GM19328 (cell line): Measurements from ENCODE around the gene SPATA20.

Experiments used
- ATAC-seq: cut with Tn5 transposase; IDR thresholded peaks from one replicate; pipeline ENCODE4 v1.9.1; 2021; ENCODE audit warnings: mild to moderate bottlenecking, moderate library complexity; ENCODE audit not compliant: unreplicated experiment

SPATA20 gene

GRCh38 chr17:50573866-50574611, 27.1 kb downstream of the SPATA20 start:
- ATAC-seq, result no peak

GRCh38 chr17:50575581-50576210, 28.7 kb downstream of the SPATA20 start:
- ATAC-seq, result no peak

DNA sequence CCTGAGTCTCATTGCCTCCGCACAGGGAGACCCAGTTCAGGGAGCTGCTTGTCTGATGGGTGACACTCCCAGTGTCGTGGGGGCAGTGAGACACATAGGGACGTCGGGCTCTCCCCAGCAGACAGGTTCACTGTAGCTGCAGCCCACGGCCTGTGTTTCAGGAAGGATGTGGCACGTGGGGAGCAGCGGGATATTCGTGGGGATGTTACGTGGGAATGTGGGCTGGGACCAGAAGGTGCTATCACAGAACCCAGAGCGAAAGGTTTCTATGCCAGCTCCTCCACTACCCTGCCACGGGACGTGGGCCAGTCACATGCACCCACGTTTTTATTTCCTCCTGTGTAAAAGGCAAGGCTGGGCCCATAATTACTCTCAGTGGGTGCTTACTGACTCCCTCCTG, 29.9 kb downstream of the SPATA20 start:
- no peak for ATAC-seq

- no peak for ATAC-seq
Observed at GRCh38 chr17:50577451-50577954, 30.5 kb downstream of the SPATA20 start.

GRCh38 chr17:50578173-50578572, 31.2 kb downstream of the SPATA20 start:
- no peak for ATAC-seq

DNA sequence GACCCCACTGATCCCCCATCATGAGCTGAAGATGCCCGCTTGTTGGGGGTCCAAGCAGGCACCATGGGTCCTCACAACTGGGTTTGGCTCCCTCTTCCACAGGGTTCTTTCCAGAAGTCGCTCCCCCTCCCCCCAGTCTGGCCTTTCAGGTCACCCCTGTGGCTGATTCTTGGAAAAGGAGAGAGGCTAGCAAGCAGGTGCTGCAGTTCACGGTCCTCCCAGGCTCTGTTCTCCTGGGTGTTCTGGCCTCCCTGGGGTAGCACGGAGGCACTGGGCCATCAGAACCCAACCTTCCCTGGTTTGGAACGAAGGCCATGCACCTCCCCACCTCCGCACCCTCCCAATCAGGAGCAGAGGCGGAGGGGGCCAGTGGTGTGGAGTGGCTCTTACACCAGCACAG, 32.4 kb downstream of the SPATA20 start:
- ATAC-seq, result no peak

DNA sequence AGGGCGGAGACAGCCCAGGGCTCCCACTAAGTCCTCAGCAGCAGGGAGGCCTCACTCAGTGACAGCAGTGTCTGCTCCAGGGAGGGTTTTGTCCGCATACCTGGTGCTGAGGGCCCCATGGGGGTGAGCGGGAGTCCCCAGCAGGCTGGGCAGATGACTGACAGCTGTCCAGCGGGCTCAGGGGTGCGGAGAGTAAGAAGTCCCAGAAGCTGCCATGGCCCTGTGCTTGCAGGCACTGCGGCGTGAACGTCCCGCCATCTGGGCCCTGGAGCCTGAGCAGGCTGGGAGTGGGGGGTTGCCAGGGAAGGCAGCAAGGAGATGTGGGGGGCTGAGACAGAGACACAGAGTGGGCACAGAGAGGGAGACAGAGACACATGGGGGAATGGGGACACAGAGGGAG, 33.7 kb downstream of the SPATA20 start:
- ATAC-seq, result no peak

- no peak for ATAC-seq
Observed at GRCh38 chr17:50581316-50581715, 34.3 kb downstream of the SPATA20 start.

DNA sequence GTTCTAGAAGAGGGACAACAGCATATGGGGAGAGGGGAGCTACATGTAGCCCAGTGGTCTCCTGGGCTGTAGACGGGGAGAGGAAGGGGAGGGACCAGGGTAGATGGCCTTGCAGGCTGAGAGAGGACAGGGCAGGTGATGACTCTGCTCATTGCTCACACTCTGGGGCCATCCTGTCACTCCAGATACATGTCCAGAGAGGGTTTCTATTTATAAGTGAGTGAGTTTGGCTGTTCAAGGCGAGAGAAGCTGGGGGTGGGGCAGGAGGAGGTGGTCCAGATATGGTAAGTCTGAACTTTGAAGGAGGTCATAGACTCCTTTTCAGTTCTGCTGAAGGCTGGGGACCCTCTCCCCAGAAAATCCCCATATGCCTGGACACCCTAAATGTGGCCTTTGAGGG, 35.8 kb downstream of the SPATA20 start:
- no peak for ATAC-seq

GRCh38 chr17:50583641-50584040, 36.7 kb downstream of the SPATA20 start:
- no peak for ATAC-seq

DNA sequence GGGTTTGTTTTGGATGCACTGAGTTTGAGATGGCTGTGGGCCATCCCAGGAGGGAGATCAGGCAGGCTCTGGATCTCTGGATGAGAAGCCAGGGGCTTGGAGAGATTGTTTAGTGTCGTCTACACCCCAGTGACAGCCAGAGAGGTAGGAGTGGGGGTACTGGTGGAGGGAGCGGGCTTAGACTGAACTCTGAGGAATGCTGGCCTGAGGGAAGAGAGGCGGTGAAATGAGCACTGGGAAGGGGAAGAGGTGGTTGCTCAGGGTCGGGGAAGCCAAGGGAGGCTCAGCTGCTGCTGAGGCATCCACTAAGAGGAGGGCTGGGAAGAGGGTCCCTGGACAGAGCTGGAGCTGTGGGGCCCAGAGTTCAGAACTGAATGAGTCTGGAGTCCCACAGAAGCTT, 37.1 kb downstream of the SPATA20 start:
- no peak for ATAC-seq

GRCh38 chr17:50584749-50585148, 37.8 kb downstream of the SPATA20 start:
- ATAC-seq, result no peak

GRCh38 chr17:50585346-50585745, 38.4 kb downstream of the SPATA20 start:
- no peak for ATAC-seq

- ATAC-seq, result no peak
Observed at GRCh38 chr17:50585891-50586290, 38.9 kb downstream of the SPATA20 start.

GRCh38 chr17:50586421-50587247, 39.7 kb downstream of the SPATA20 start:
- no peak for ATAC-seq

DNA sequence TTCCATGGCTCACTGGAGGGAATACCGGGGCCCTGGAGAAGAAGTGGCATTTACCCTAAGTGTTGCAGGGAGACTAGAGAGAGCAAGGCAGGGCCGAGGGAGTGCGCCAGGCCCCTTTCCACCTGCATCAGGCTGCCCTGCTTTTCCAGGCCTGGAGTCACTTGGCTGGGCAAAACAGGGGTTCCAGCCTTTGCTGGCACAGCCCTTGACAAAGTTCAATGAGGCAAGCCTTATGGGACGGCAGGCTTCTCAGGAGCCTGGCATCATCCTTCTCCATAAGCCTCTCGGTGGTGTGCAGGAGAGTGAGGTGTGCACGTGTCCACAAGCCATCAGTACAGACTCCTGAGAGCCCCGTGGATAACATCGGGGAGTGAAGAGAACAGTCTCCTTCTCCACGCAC, 40.6 kb downstream of the SPATA20 start:
- no peak for ATAC-seq

GRCh38 chr17:50588391-50589049, 41.5 kb downstream of the SPATA20 start:
- ATAC-seq, result no peak

GRCh38 chr17:50589095-50589705, 42.2 kb downstream of the SPATA20 start:
- no peak for ATAC-seq

DNA sequence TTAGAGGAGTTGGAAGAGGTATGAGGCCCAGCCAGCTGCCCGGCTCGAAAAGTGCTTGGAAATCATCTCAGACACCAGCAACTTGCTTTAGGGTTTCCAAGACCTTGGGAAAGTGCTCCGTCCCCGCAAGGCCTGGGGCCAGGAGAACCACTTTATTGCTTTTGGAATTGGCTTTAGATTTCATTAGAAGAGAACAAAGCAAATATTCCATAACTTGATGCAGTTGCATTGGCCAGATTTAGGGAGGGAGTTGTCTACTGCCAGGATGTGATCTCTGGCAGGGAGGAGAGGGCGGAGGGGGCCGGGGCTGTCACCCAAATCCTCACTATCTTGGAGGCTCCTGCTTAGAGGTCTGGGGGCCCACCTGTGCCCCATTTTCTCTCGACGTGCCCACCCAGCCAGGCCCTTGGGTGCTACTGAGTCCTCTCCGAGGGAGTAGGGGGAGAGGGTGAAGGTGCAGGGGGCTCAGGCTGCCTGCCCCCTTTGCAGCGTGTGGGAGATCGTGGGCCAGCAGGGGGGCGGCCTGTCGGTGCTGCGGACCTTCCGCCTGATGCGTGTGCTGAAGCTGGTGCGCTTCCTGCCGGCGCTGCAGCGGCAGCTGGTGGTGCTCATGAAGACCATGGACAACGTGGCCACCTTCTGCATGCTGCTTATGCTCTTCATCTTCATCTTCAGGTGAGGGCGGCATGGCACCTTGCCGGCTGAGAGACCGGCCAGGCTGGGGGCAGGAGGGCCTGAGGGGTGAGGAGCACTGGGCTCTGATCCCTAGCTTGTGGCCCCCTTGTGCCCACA, 44.2 kb downstream of the SPATA20 start:
- no peak for ATAC-seq

GRCh38 chr17:50593321-50593720, 46.3 kb downstream of the SPATA20 start:
- ATAC-seq, result no peak
